Bronchial epithelial cell (primary cell): Measurements from ENCODE around the gene CAPN10. TPM values are rescaled to one million over a fixed set of nuclear protein-coding genes. Genes with fewer than 3 reads are reported as not detected.

Experiments used
- DNase-seq: peaks from one replicate; pipeline ENCODE4 v3.0.0-alpha.2; 2010; ENCODE audit warnings: low read depth
- FAIRE-seq: peaks from 2 replicates; lab custom pipeline; 2011; peaks lifted over from hg19 to GRCh38; lab: Jason Lieb, UNC
- H3K27me3 ChIP-seq: 2 replicates; pipeline ENCODE4 v1.5.1; 2011; ENCODE audit warnings: low read length; ENCODE audit not compliant: control insufficient read depth, insufficient read depth
- H3K36me3 ChIP-seq: 2 replicates; pipeline ENCODE4 v1.5.1; 2011; ENCODE audit warnings: low read length; ENCODE audit not compliant: control insufficient read depth, insufficient read depth
- H3K4me3 ChIP-seq: 2 replicates; pipeline ENCODE4 v1.5.1; 2011; ENCODE audit warnings: mild to moderate bottlenecking, low read depth, low read length, control low read depth
- CTCF ChIP-seq: IDR thresholded peaks from 2 replicates; pipeline ENCODE4 v1.5.1; 2011; ENCODE audit warnings: mild to moderate bottlenecking, moderate library complexity, low read length, control low read depth, inconsistent platforms; ENCODE audit not compliant: insufficient read depth, severe bottlenecking
- total RNA-seq: library from RNA; depleted of rRNA; stranded (reverse); fragments of >200 nt; gene quantifications from 2 replicates; pipeline ENCODE4 v1.2.1, GENCODE V29; 2014

Gene CAPN10
- total RNA-seq, 1 donor from 2014 or later: 13.4 TPM

GRCh38 chr2:240603846-240604245, 17.3 kb downstream of the CAPN10 start:
- DNase-seq (no peak), FAIRE-seq (no peak)
- Histone ChIP-seq H3K27me3 (no peaks in the 10 kb centered on the region), H3K4me3 (no peak overlapping the region), H3K36me3 (peaks cover 1% of the 10 kb centered on the region)
- TF ChIP-seq CTCF: no peak

- DNase-seq (no peak), FAIRE-seq (no peak)
- no peak overlapping the region for H3K4me3 ChIP-seq
- H3K36me3 ChIP-seq: peaks cover 1% of the 10 kb centered on the region
- no peaks in the 10 kb centered on the region for H3K27me3 ChIP-seq
- TF ChIP-seq CTCF: peak; percentile 44
These were observed 17.9 kb downstream of the CAPN10 start for GRCh38 chr2:240604291-240604938.

- FAIRE-seq (no peak), DNase-seq (no peak)
- H3K27me3 ChIP-seq: no peaks in the 10 kb centered on the region
- peaks cover 1% of the 10 kb centered on the region for H3K36me3 ChIP-seq
- H3K4me3 ChIP-seq: no peak overlapping the region
- TF ChIP-seq CTCF: no peak
These were observed 18.6 kb downstream of the CAPN10 start for GRCh38 chr2:240604939-240605716.

DNA sequence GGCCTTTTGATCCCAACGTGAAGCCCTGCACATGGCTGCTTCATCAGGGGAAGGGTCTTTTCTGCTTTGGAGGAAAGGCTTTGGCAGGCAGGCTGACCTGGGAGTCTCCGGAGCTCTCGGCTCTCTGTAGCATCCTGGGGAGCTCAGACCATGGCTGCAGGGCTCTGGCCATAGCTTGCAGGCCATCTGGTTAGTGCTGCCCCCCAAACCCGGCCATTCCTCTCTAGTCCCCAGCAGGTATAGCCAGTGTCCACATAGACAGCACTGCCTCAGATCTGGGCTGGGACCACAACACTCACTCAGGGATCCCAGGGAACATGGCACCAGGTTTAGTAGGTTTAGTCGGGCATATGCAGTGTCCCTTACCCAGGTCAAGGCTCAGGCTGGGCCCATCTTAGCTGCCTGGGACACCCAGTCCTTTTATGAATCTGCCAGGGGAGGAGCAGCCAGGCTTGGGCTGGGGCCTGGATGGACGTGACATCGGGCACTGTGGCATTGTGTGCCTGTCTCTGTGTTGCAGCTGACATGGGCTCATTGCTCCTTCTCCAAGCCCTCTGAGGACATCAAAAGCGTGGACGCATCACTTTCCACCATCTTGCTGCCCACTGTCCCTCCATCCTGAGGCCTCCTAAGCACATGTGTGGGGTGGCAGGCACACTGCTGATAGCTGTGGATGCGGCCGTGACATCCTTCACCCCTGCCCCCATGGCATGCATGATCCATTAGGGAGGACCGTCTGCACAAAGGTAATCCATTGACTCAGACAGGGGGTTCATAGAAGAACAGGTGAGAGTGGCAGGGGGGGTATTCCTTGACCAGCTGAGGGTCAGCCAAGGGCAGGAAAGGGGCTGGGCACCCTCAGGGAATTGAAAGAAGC, 19.6 kb downstream of the CAPN10 start:
- no peak for TF ChIP-seq CTCF
- H3K27me3 ChIP-seq: no peaks in the 10 kb centered on the region
- no peak overlapping the region for H3K4me3 ChIP-seq
- no peak for DNase-seq
- no peaks in the 10 kb centered on the region for H3K36me3 ChIP-seq
- FAIRE-seq: peak; percentile 86

GRCh38 chr2:240611601-240612210, 25.2 kb downstream of the CAPN10 start:
- H3K36me3 ChIP-seq: no peaks in the 10 kb centered on the region
- H3K27me3 ChIP-seq: no peaks in the 10 kb centered on the region
- DNase-seq (no peak), FAIRE-seq (no peak)
- H3K4me3 ChIP-seq: no peak overlapping the region
- TF ChIP-seq CTCF: no peak
